PC-3 (cell line): ENCODE results near the gene LRRN4CL. TPM values are rescaled to one million over a fixed set of nuclear protein-coding genes. Genes with fewer than 3 reads are reported as not detected.
"Not testable (repeated sequence)": the region's sequence is repeated elsewhere in the genome, so short reads cannot be mapped to it uniquely, and the experiment has no call there.

ENCODE experiments used
- ATAC-seq: fragments of 200-7000 bp; cut with Tn5 transposase; 2 replicates; pipeline ENCODE4 v1.9.1; 2020; ENCODE audit warnings: mild to moderate bottlenecking, moderate library complexity
- BruUV-seq: library from RNA; stranded (reverse); fragments of 400-500 nt; replicated peaks from 2 replicates; lab custom pipeline; 2021; lab: Mats Ljungman, UMichigan
- CTCF ChIA-PET: fragments of 300-600 bp; sonication (Branson Sonifier 250); formaldehyde crosslinking; loops from one replicate; lab custom pipeline; 2022; ENCODE audit warnings: antibody characterized with exemption; lab: Charles Lee
- POLR2A ChIA-PET: fragments of 300-600 bp; sonication (Branson Sonifier 250); formaldehyde crosslinking; loops from one replicate; lab custom pipeline; 2022; ENCODE audit warnings: antibody characterized with exemption; ENCODE audit not compliant: unreplicated experiment; lab: Charles Lee
- DNase-seq: peaks from one replicate; pipeline ENCODE4 v3.0.0-alpha.2; 2015
- H2AFZ ChIP-seq: fragments of 300-600 bp; sonication (generic); 2 replicates; pipeline ENCODE4 v1.6.0; 2016; ENCODE audit warnings: antibody characterized with exemption, low read length
- H3F3A ChIP-seq: fragments of 300-600 bp; sonication (generic); one replicate; pipeline ENCODE4 v1.6.0; 2017; ENCODE audit warnings: antibody characterized with exemption, low read length, control low read depth, mild to moderate bottlenecking; ENCODE audit not compliant: unreplicated experiment
- H3K27ac ChIP-seq: fragments of 300-600 bp; sonication (generic); 2 replicates; pipeline ENCODE4 v1.5.1; 2016; ENCODE audit warnings: mild to moderate bottlenecking, low read length
- H3K27me3 ChIP-seq: fragments of 300-600 bp; sonication (generic); 2 replicates; pipeline ENCODE4 v1.6.1; 2016; ENCODE audit warnings: low read length, mixed read lengths
- H3K36me3 ChIP-seq: fragments of 300-600 bp; sonication (generic); 2 replicates; pipeline ENCODE4 v1.6.1; 2016; ENCODE audit warnings: low read depth, mixed run types, low read length, mixed read lengths
- H3K4me1 ChIP-seq: fragments of 300-600 bp; sonication (generic); 2 replicates; pipeline ENCODE4 v1.5.1; 2016; ENCODE audit warnings: low read length; ENCODE audit not compliant: insufficient read depth
- H3K4me2 ChIP-seq: fragments of 300-600 bp; sonication (generic); 2 replicates; pipeline ENCODE4 v1.6.0; 2016; ENCODE audit warnings: low read length
- H3K4me3 ChIP-seq: fragments of 300-600 bp; sonication (generic); 2 replicates; pipeline ENCODE4 v1.5.1; 2016; ENCODE audit warnings: mild to moderate bottlenecking, low read length, mixed read lengths
- H3K79me2 ChIP-seq: fragments of 300-600 bp; sonication (generic); 2 replicates; pipeline ENCODE4 v1.6.1; 2017; ENCODE audit warnings: low read length, mixed read lengths
- H3K9ac ChIP-seq: fragments of 300-600 bp; sonication (generic); 2 replicates; pipeline ENCODE4 v1.6.0; 2016; ENCODE audit warnings: mild to moderate bottlenecking, low read length
- H3K9me2 ChIP-seq: fragments of 300-600 bp; sonication (generic); replicated peaks from 2 replicates; pipeline ENCODE4 v1.6.1; 2016; ENCODE audit warnings: mixed run types, low read length, mixed read lengths
- H3K9me3 ChIP-seq: fragments of 300-600 bp; sonication (generic); 2 replicates; pipeline ENCODE4 v1.6.1; 2016; ENCODE audit warnings: low read length, mixed read lengths
- H4K20me1 ChIP-seq: fragments of 300-600 bp; sonication (generic); 2 replicates; pipeline ENCODE4 v1.6.1; 2016; ENCODE audit warnings: low read length, mixed read lengths
- EZH2 ChIP-seq: fragments of 300-600 bp; sonication (generic); IDR thresholded peaks from one replicate; pipeline ENCODE4 v1.6.1; 2017; ENCODE audit warnings: antibody characterized with exemption, mild to moderate bottlenecking, low read length; ENCODE audit not compliant: unreplicated experiment
- EZH2phosphoT487 ChIP-seq: fragments of 300-600 bp; sonication (generic); IDR thresholded peaks from 2 replicates; pipeline ENCODE4 v1.6.1; 2018; ENCODE audit warnings: mild to moderate bottlenecking, antibody characterized with exemption, low read length, borderline replicate concordance
- intact Hi-C: fragments of 100-400 bp; cut with micrococcal nuclease; formaldehyde crosslinking; loops from 2 replicates; pipeline ENCODE4 v1.9.0; 2023
- total RNA-seq: library from RNA; depleted of rRNA; stranded (reverse); fragments of >200 nt; gene quantifications from 2 replicates; pipeline ENCODE4 v1.2.3, GENCODE V29; 2014
- TF ChIP-seq, protein P1 (sequence below): fragments of 300-600 bp; sonication (generic); conservative IDR thresholded peaks from 2 replicates; pipeline ENCODE4 v1.5.1; 2017; ENCODE audit warnings: antibody characterized with exemption, low read depth, mild to moderate bottlenecking, low read length

LRRN4CL gene
- total RNA-seq, 1 experiment from 2014 or later: 0.51 TPM

DNA sequence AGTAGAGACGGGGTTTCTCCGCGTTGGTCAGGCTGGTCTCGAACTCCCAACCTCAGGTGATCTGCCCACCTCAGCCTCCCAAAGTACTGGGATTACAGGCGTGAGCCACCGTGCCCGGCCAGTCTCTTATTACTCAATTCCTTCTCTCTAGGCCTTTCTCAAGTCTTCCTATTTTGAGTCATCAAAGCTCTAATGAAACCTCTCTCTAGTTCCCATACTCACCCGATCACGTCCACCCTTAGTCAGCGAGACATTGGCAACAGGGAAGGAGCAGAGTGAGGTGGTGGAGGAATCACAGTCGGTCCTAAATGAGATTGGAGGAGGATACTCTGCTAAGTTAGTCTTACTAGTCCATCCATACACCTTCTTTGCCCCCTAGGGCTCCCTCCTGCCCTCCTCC is 12.9 kb upstream of the LRRN4CL start:
- DNase-seq: no peak
- Histone ChIP-seq H3K9ac (no peak overlapping the region), H3K27ac (no peak overlapping the region), H3K9me2 (no peaks in the 10 kb centered on the region), H3K79me2 (0 out of 2 replicates have a peak, but pooled peaks cover 5% of the 10 kb centered on the region), H3K36me3 (peaks cover 10% of the 10 kb centered on the region), H3F3A (peaks cover 4% of the 10 kb centered on the region), H4K20me1 (no peaks in the 10 kb centered on the region), H3K4me1 (peaks cover 17% of the 10 kb centered on the region), H2AFZ (no peak overlapping the region), H3K9me3 (no peaks in the 10 kb centered on the region), H3K4me2 (no peak overlapping the region), H3K4me3 (no peak overlapping the region), H3K27me3 (no peaks in the 10 kb centered on the region)
- no TSS peak for BruUV-seq
- ChIA-PET CTCF (no interaction called here), POLR2A (no interaction called here)
- intact Hi-C loops: no loop called here
- TF ChIP-seq, protein P1, sequence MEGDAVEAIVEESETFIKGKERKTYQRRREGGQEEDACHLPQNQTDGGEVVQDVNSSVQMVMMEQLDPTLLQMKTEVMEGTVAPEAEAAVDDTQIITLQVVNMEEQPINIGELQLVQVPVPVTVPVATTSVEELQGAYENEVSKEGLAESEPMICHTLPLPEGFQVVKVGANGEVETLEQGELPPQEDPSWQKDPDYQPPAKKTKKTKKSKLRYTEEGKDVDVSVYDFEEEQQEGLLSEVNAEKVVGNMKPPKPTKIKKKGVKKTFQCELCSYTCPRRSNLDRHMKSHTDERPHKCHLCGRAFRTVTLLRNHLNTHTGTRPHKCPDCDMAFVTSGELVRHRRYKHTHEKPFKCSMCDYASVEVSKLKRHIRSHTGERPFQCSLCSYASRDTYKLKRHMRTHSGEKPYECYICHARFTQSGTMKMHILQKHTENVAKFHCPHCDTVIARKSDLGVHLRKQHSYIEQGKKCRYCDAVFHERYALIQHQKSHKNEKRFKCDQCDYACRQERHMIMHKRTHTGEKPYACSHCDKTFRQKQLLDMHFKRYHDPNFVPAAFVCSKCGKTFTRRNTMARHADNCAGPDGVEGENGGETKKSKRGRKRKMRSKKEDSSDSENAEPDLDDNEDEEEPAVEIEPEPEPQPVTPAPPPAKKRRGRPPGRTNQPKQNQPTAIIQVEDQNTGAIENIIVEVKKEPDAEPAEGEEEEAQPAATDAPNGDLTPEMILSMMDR: no peak
- TF ChIP-seq EZH2 (no peak), EZH2phosphoT487 (no peak)
- ATAC-seq: no peak

GRCh38 chr11:62694455-62695167 is 5.3 kb upstream of the LRRN4CL start:
- DNase-seq (peak; percentile 80), ATAC-seq (peak; percentile 95)
- H3K9me3 ChIP-seq: no peaks in the 10 kb centered on the region
- no peak overlapping the region for H3K4me2 ChIP-seq
- no peaks in the 10 kb centered on the region for H3K9me2 ChIP-seq
- POLR2A ChIA-PET: no interaction called here
- H3K27ac ChIP-seq: no peak overlapping the region
- H3K79me2 ChIP-seq: no peaks in the 10 kb centered on the region
- intact Hi-C loops: loop anchor here (1.0 to 10.0 kb wide), 2 partner anchors 13 to 300 kb away; no protein-coding TSS in a partner anchor
- TF ChIP-seq, protein P1: peak; percentile 95
- TF ChIP-seq EZH2phosphoT487: no peak
- no peak for TF ChIP-seq EZH2
- BruUV-seq: no TSS peak
- no peak overlapping the region for H3K4me3 ChIP-seq
- no peak overlapping the region for H2AFZ ChIP-seq
- no peaks in the 10 kb centered on the region for H3K27me3 ChIP-seq
- no peaks in the 10 kb centered on the region for H4K20me1 ChIP-seq
- CTCF ChIA-PET: interaction anchor here (0.7 to 2.5 kb wide), 3 partner anchors 11 to 22 kb away, joined by 4 to 12 read pairs (median 4); no protein-coding TSS in a partner anchor
- H3K9ac ChIP-seq: no peak overlapping the region
- no peaks in the 10 kb centered on the region for H3K4me1 ChIP-seq
- H3K36me3 ChIP-seq: peaks cover 23% of the 10 kb centered on the region
- H3F3A ChIP-seq: peaks cover 3% of the 10 kb centered on the region

GRCh38 chr11:62693624-62694023 is 4.3 kb upstream of the LRRN4CL start:
- H3K4me3 ChIP-seq, H3K9me3 ChIP-seq, H3K27me3 ChIP-seq, H3K4me1 ChIP-seq, H3F3A ChIP-seq, H3K27ac ChIP-seq, POLR2A ChIA-PET, H2AFZ ChIP-seq, DNase-seq, BruUV-seq, H3K9me2 ChIP-seq, H4K20me1 ChIP-seq, H3K9ac ChIP-seq, H3K4me2 ChIP-seq, ATAC-seq, H3K79me2 ChIP-seq: not testable (repeated sequence)
- intact Hi-C loops: loop anchor here (1.0 to 10.0 kb wide), 2 partner anchors 12 to 299 kb away; no protein-coding TSS in a partner anchor
- peaks cover 23% of the 10 kb centered on the region for H3K36me3 ChIP-seq
- CTCF ChIA-PET: interaction anchor here (2.5 kb wide), 1 partner anchor 12 kb away, joined by 12 read pairs; no protein-coding TSS in a partner anchor
